GM18861 (cell line): Measurements from ENCODE around the gene BLOC1S5.

Source experiments
- ATAC-seq: cut with Tn5 transposase; IDR thresholded peaks from one replicate; pipeline ENCODE4 v1.9.1; 2021; ENCODE audit not compliant: unreplicated experiment

The BLOC1S5 gene

GRCh38 chr6:8082954-8083858 is 19.0 kb upstream of the BLOC1S5 start:
- no peak for ATAC-seq

GRCh38 chr6:8082572-8082953 is 18.4 kb upstream of the BLOC1S5 start:
- no peak for ATAC-seq

GRCh38 chr6:8080362-8081151 is 16.4 kb upstream of the BLOC1S5 start:
- no peak for ATAC-seq

DNA sequence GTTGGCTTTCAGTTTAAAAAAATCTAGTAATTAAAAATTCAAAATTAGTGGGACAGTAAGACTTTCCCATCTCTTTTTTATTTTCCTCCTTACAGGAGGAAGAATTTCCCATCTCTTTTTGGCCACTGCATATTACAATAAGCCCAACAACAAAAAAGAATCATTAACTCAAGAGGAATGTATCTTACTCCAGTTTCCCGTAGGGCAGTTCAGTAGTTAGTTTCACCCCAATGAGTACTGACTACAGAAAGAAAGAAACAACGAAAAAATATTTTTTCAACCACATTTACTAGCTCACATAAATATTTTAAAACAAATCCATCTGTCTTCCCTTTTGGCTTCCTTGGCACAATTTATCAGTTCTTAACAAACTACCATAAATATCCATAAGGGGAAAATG is 14.9 kb upstream of the BLOC1S5 start:
- no peak for ATAC-seq

- ATAC-seq = no peak
Observed at GRCh38 chr6:8077991-8078390, 13.8 kb upstream of the BLOC1S5 start.

DNA sequence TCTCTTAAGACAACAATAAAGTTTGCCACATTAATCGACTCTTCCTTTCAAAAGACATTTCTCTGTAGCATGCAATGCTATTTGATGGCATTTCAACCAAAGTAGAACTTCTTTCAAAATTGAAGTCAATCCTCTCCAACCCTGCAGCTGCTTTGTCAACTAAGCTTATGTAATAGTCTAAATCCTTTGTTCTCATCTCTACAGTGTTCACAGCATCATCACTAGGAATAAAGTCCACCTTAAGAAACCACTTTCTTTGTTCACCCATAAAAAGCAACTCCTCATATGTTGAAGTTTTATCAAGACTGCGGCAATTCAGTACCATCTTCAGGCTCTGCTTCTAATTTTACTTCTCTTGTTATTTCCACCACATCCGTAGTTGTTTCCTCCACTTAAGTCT is 11.5 kb upstream of the BLOC1S5 start:
- no peak for ATAC-seq

DNA sequence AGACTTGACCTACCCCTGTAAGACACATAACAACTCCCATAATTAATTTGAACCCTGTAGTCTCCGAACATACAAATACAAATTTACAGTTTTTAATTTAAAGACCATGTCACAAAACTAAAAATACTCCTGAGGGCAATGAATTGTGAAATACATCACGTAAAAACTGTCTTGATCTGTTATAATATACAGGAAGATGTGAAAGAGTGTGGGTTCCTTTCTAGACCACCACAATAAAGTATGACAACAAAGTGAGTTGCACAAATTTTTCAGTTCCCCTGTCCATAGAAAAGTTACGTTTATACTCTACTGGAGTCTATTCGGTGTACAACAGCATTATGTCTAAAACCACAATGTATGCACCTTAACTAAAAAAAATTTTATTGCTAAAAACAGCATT is 11.0 kb upstream of the BLOC1S5 start:
- no peak for ATAC-seq

DNA sequence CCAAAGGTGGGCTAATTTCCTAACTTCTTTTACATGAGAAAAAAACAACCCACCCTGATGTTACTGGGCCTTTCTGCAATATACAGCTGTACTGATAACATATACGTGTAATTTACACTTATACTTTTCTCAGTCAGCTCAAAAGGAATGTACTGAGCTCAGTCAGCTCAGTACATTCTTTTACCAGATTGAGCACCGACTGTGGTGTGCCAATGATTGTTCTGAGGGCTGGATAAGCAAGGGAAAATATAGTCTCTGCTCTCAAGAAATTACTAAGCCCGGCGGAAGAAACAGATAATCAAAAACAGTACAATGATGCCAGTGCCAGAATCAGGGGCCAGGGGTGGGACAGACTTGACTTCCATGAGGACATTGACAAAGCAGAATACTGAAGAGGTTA is 10.0 kb upstream of the BLOC1S5 start:
- ATAC-seq = no peak

GRCh38 chr6:8073758-8074157 is 9.6 kb upstream of the BLOC1S5 start:
- ATAC-seq = no peak

GRCh38 chr6:8070718-8071117 is 6.5 kb upstream of the BLOC1S5 start:
- ATAC-seq = no peak

- ATAC-seq = no peak
Observed at GRCh38 chr6:8069631-8070284, 5.6 kb upstream of the BLOC1S5 start.

DNA sequence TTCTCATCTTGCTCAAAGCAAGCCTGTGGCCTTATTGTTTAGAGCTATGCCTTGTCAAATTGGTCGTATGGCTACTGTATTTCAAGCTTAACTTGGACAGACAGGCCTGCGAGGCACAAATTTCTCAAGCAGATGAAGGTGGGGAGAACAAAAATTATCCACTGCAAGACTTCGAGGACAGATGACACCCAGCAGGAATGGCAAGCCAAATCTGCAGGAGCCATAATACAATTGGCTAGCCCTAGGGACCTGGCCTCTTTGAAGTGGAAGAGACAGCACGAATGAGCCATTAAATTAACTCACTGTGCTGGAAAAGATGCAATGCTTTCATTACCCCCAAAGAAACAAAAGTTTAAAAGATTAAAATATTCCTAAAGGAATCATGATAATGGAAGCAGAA is 5.0 kb upstream of the BLOC1S5 start:
- ATAC-seq = no peak

GRCh38 chr6:8066108-8066507 is 1.9 kb upstream of the BLOC1S5 start:
- no peak for ATAC-seq

GRCh38 chr6:8065519-8065911 is 1.3 kb upstream of the BLOC1S5 start:
- peak; percentile 31 for ATAC-seq

GRCh38 chr6:8064638-8065518 is 689 bp upstream of the BLOC1S5 start:
- no peak for ATAC-seq

DNA sequence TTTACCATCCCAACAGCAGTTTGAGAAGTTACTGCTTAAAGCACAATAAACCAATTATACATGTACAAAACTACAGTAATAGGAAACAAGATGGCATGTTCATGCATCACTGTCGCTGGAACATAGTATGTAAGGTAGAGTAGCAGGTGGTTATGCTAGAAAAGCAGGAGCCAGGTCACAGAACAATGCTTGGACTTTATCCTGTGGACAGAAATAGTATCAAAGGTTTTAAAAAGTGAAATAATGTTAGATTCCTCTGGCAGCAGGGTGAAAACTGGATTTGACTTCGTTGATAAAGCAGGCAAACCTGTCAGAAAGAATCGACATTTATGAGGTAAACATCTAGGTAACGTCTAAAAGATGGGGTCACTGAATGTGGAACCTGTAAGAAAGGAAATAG is 2.5 kb downstream of the BLOC1S5 start:
- ATAC-seq = no peak

GRCh38 chr6:8060346-8060745 is 3.8 kb downstream of the BLOC1S5 start:
- ATAC-seq = no peak

GRCh38 chr6:8059129-8059528 is 5.1 kb downstream of the BLOC1S5 start:
- no peak for ATAC-seq

DNA sequence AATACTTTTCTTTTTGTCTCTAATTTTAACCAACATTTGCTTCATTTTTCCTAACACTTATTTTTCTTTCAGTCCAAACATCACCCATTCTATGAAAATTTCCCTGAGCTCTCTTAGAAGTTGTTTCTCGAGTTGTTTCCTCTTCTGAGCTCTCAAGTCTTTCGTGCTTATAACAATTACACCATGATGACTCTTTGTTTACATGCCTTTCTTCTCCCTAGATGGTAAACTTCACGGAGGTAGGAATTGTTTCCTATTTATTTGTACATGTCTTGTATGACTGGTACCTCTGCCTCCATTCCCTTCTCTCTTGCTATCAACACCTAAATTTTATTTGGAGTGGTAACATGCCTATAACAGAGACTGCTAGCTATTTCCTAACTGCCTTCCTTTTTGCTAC is 6.4 kb downstream of the BLOC1S5 start:
- ATAC-seq = no peak

DNA sequence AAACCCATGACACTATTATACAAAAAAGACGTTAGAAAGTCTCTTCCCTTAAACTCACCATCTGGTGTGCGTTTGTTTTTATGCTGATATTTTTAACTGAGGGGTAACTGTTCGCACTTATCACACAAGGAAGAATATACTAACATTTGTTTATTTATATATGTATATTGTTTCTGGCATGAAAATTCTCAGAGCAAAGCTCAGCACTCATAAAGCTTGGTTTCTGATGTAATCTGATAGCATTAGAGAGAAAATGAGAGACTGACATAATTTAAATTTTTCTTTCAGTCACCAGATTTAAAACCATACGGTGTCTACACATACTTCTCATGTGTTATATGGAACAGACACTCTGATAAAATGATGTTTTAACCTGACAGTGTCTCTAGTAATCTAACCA is 6.9 kb downstream of the BLOC1S5 start:
- no peak for ATAC-seq

GRCh38 chr6:8054276-8054675 is 9.9 kb downstream of the BLOC1S5 start:
- ATAC-seq = no peak
